Measurements from ENCODE around the gene LRRC8C. TPM values are rescaled to one million over a fixed set of nuclear protein-coding genes. Genes with fewer than 3 reads are reported as not detected.

LRRC8C gene
- total and polyA plus RNA-seq, 2 of the 8 experiments (the other 6 are each of a cell fraction or from before 2014, with no cell fraction given), result 1.1 to 2.1 TPM

GRCh38 chr1:89737985-89738510 is 105.1 kb downstream of the LRRC8C start (continued):
- TF ChIP-seq RAD21 (IDR thresholded peaks at IDR 0.05 in 1 of 2, conservative IDR thresholded peaks at IDR 0.05 in 1 of 2; ENCODE audit: low read depth in 2 of 2, low read length in 2 of 2) (no peak), CREB1 (IDR thresholded peaks at IDR 0.05) (no peak), KDM4A (IDR thresholded peaks at IDR 0.05; ENCODE audit: low read depth, low read length, severe bottlenecking) (no peak), CBX8 (IDR thresholded peaks at IDR 0.05; ENCODE audit: borderline replicate concordance, low read depth, low read length) (no peak), MAX (IDR thresholded peaks at IDR 0.05) (no peak), EGR1 (IDR thresholded peaks at IDR 0.05; ENCODE audit: borderline replicate concordance, low read depth, low read length) (no peak)

Measured in H1 (cell line).